Esophagus (tissue), 2 donors: ENCODE results near the gene LCNL1. TPM values are rescaled to one million over a fixed set of nuclear protein-coding genes. Genes with fewer than 3 reads are reported as not detected.
A peak's percentile ranks its signal among the peaks of the same experiment; 100 is the strongest.

Experiments
- H3K27ac ChIP-seq, 2 donors: one replicate each; pipeline ENCODE4 v1.5.1; 2013; ENCODE audit warnings: low read depth in 2 of 2, mild to moderate bottlenecking in 2 of 2, inconsistent platforms in 1 of 2, low read length in 1 of 2, moderate library complexity in 1 of 2
- H3K27me3 ChIP-seq, 2 donors: one replicate each; pipeline ENCODE4 v1.6.1; 2013; ENCODE audit warnings: low read length in 2 of 2, control low read depth in 1 of 2, mild to moderate bottlenecking in 1 of 2; ENCODE audit not compliant: insufficient read depth in 2 of 2, control insufficient read depth in 1 of 2
- H3K36me3 ChIP-seq, 2 donors: one replicate each; pipeline ENCODE4 v1.6.1; 2013; ENCODE audit warnings: low read length in 1 of 2; ENCODE audit not compliant: control insufficient read depth in 2 of 2, insufficient read depth in 2 of 2
- H3K4me1 ChIP-seq, 2 donors: one replicate each; pipeline ENCODE4 v1.6.1; 2013; ENCODE audit warnings: low read length in 1 of 2; ENCODE audit not compliant: control insufficient read depth in 2 of 2, insufficient read depth in 2 of 2
- H3K4me3 ChIP-seq, 2 donors: one replicate each; pipeline ENCODE4 v1.5.1; 2013; ENCODE audit warnings: low read length in 2 of 2, mild to moderate bottlenecking in 2 of 2, low read depth in 1 of 2, moderate library complexity in 1 of 2
- H3K9me3 ChIP-seq, 2 donors: one replicate each; pipeline ENCODE4 v1.6.1; 2013; ENCODE audit warnings: mild to moderate bottlenecking in 2 of 2, low read depth in 1 of 2, low read length in 1 of 2, moderate library complexity in 1 of 2; ENCODE audit not compliant: control insufficient read depth in 2 of 2, insufficient read depth in 1 of 2
- WGBS, 2 donors: extraction: QIAGEN DNeasy Blood & Tissue Kit; methylation state at CpG; one replicate each; pipeline ENCODE4 v1.1.7; 2013; 5-methylcytosine and 5-hydroxymethylcytosine counted together
- polyA plus RNA-seq, 2 donors: library from polyadenylated mRNA; stranded (reverse); fragments of 200-250 nt; gene quantifications; one replicate each; pipeline ENCODE4 v1.2.3, GENCODE V29; 2013
- donor health status: healthy with polysubstance abuse.
- donor health status: Bipolar disorder and iron deficiency.

LCNL1 gene
- polyA plus RNA-seq, 2 donors: 0.20 to 0.55 TPM

DNA sequence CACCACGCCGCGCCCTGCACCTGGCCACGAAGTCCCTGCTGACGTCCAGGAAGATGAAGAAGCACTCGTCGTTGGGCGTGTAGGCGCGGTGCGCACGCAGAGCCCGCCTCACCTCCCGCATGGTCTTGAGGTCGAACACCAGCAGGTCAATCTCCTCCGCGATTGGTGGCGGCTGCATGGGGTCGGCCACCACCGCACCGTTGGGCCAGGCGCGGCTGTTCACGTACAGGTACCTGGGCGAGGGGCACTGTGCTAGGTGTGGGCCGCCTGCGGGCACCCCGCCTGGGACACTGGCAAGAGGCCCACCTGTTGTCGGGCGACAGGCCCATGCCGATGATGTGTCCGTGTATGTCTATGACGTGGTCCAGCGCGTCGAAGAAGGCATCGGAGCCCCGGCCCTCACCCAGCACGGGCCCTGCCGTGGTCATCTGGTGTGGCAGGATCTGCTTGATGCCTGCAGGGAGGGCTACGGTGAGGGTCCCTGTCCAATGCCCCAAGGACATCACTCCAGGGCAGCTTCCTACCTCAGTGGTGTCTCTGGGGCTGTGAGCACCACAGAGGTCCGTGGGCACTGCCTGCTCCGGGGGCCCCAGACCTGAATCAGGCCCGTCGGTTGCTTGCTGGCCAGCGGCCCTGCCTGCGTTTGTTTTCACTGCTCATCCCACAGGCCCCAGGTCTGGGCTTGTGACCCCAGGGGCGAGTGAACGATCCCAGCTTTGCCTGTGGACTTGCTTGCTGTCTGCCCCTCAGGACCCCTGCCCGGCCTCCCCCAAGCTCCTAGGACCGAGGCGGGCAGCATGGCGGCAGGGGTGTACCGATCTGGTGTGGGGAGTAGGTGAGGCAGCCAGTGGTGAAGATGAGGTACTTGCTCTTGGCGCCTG lies 41.3 kb upstream of the LCNL1 start:
- no peak overlapping the region for H3K4me3 ChIP-seq
- no peaks in the 10 kb centered on the region for H3K27me3 ChIP-seq
- no peak overlapping the region for H3K27ac ChIP-seq
- 92% methylated on average over 55 of the region's 55 CpGs for WGBS, 2 donors
- no peaks in the 10 kb centered on the region for H3K9me3 ChIP-seq
- H3K4me1 ChIP-seq: peaks cover 8 to 12% of the 10 kb centered on the region in 2 donors
- peaks cover 16 to 51% of the 10 kb centered on the region in 2 donors for H3K36me3 ChIP-seq

DNA sequence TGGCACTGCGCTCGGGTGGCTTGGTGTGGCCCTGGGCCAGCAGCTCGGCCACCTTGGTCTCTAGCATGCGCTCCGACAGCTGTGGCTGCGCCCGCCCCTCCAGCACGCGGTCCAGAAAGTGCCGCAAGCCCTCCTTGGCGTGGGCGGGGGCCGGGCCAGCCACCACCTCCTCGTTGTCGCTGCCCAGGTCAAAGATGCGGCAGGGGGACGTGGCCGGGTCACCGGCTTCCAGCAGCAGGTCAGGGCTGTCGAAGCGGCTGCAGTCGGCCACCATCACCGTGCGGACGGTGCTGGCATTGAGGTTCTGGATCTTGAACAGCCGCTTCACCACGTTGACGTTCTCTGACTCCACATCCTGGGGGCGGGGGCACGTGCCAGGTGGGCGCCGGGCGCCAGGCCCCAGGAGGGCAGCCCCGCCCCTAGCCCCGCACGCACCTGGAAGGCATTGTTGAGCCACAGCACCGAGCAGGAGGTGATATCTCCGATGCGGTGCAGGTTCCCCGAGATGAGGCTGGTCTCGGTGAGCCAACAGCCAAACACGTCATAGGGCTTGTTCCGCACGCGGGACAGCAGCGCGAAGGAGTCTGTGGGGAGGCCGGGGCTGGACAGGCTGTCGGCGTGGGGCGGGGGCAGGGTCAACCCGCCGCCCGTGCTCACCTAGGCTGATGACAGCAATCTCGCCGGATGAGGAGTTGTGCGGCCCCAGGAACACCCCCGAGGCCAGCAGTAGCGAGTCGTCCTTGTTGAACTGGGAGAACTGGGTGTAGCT lies 40.5 kb upstream of the LCNL1 start:
- Histone ChIP-seq H3K9me3 (no peaks in the 10 kb centered on the region), H3K36me3 (peaks cover 16 to 51% of the 10 kb centered on the region in 2 donors), H3K4me3 (no peak overlapping the region), H3K27me3 (no peaks in the 10 kb centered on the region), H3K4me1 (peaks cover 8 to 12% of the 10 kb centered on the region in 2 donors), H3K27ac (no peak overlapping the region)
- WGBS, 2 donors: 91 to 92% methylated on average over 55 to 60 of the region's 60 CpGs

DNA sequence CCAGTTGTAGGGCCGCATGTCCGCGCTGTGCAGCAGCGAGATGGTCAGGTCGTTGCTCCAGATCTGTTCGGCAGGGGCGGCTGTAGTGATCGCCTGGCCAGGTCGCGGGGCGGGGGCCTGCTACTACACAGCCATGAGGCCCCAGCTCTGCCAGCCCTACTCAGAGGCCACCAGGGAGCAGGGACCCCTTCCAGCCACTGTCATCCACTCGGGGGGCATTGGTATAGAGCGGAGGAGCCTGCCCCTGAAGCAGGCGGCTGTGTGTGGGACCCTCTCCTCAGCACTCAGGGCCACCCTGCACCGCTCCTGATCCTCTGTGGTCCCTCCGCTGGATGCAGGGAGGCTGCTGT lies 39.9 kb upstream of the LCNL1 start:
- 92 to 95% methylated on average over 16 of the region's 16 CpGs for WGBS, 2 donors
- Histone ChIP-seq H3K4me1 (peaks cover 8 to 12% of the 10 kb centered on the region in 2 donors), H3K27ac (no peak overlapping the region), H3K4me3 (peak overlapping the region; percentile 81 to 94), H3K27me3 (no peaks in the 10 kb centered on the region), H3K36me3 (peaks cover 13 to 45% of the 10 kb centered on the region in 2 donors), H3K9me3 (no peaks in the 10 kb centered on the region)

DNA sequence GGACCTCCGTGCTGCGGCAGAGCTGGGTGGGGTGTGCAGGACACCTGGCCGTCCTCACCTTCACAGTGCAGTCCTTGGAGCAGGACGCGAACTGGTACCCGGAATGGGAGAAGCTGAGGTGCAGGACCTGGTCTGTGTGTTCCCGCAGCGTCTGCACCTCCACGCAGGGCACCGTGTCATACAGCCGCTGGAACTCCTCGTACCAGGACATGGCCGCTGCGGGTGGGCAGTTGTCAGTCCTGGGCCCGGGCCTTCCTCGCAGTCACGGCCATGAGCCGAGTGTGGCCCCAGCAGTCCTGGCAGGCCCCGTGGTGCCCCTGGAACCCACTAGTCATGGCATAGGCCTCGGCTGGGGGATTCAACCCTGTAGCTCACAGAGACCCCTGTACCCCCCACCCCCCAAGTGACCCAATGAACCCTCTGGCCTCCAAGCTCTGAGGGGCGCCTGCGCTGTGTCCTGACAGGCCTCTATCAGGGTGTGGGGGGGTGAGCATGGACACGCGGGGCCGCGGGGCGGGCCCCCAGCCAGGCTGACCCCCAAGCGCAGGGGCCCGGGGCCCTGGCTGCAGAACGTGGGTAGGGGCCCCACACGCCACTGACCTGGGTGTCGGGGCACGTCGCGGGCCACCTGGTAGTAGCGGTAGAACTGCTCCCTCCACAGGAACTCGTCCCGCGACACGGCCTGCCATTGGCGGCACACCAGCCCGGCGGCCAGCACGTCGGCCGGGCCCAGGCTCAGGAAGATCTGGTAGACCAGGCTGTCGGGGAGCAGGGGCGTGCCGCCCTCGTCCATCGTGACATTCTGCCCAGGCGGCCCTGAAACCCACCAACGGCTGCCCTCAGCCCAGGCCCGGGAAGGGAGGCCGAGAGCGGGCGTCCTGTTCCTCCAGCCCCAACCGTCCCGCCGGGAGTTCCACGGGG lies 39.2 kb upstream of the LCNL1 start:
- Histone ChIP-seq H3K27ac (peak overlapping the region; percentile 84 to 89), H3K4me1 (peaks cover 8 to 15% of the 10 kb centered on the region in 2 donors), H3K36me3 (peaks cover 13 to 42% of the 10 kb centered on the region in 2 donors), H3K27me3 (no peaks in the 10 kb centered on the region), H3K4me3 (peak overlapping the region; percentile 81 to 94), H3K9me3 (no peaks in the 10 kb centered on the region)
- WGBS, 2 donors: 15 to 16% methylated on average over 57 to 61 of the region's 61 CpGs

DNA sequence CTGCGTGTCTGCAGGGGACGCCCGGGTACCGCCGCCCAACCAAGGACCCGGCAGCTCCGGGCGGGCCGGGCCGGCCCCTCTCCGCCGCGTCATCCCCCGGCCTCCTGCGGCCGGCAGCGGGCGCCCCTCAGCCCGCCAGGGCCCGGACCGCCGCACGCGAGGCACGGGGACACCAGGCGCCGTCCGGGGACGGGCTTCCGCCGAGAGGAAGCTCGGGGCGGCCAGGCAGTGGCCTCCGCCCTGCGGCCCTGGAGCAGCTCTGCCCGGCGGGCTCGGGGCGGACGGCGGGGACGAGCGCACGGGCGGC lies 38.6 kb upstream of the LCNL1 start:
- H3K27me3 ChIP-seq: no peaks in the 10 kb centered on the region
- H3K4me1 ChIP-seq: peaks cover 9 to 15% of the 10 kb centered on the region in 2 donors
- H3K4me3 ChIP-seq: peak overlapping the region; percentile 81 to 94
- peak overlapping the region; percentile 84 to 89 for H3K27ac ChIP-seq
- WGBS, 2 donors: 0 to 1% methylated on average over 27 to 45 of the region's 45 CpGs
- no peaks in the 10 kb centered on the region for H3K9me3 ChIP-seq
- H3K36me3 ChIP-seq: peaks cover 13 to 42% of the 10 kb centered on the region in 2 donors

DNA sequence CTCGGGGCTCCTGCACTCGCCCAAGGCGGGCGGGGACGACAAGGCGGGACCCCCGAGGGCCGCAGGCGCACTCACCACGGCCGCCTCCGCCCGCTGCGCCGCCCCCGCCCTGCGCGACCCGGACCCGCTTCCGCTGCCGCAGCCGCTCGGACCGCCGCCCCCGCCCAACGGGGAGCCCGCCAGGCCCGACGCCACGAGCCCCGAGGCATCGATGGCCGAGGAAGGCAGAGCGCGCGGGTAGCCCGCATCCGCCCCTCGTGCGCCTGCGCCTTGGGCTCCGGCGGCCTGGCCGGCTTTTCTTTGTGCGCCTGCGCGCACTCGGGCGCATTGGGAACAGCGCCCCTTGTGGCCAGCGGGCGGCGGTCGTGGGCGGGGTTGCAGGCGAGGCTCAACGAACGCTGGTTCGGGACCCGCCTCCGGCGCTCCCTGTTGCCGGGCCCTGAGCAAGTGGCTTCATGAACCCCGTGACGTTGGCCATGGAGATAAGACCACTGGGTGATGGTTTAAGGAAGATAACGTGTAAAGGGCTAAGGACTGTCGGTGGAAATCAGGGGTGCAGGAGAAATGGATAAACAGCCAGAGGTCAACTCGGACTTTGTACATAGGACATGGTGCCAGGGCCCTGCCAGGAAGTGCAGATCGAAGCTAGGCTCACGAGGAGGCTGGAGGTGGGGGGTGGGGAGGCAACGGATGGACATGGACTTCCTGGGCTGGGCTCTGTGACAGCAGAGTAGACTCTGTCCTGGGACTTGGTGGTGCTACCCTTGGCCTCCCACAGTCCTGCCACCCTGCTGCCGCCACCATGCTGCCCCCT lies 38.1 kb upstream of the LCNL1 start, which contains the start of the genes C8G and FBXW5:
TSS of gene C8G (plus strand) at position 725 of the 814 bp plus-strand sequence. CDS start at position 803, 78 bp downstream.
TSS of gene FBXW5 (minus strand) at position 220 of the 814 bp plus-strand sequence. CDS start 655 bp downstream, outside the sequence.
- Histone ChIP-seq H3K9me3 (no peaks in the 10 kb centered on the region), H3K27me3 (no peaks in the 10 kb centered on the region), H3K27ac (peak within 1 kb of the TSS; percentile 84 to 89), H3K4me1 (peaks cover 12 to 15% of the 10 kb centered on the region in 2 donors), H3K4me3 (peak within 1 kb of the TSS; percentile 81 to 94), H3K36me3 (peaks cover 12 to 36% of the 10 kb centered on the region in 2 donors)
- 5 to 6% methylated on average over 60 to 74 of the region's 74 CpGs for WGBS, 2 donors

DNA sequence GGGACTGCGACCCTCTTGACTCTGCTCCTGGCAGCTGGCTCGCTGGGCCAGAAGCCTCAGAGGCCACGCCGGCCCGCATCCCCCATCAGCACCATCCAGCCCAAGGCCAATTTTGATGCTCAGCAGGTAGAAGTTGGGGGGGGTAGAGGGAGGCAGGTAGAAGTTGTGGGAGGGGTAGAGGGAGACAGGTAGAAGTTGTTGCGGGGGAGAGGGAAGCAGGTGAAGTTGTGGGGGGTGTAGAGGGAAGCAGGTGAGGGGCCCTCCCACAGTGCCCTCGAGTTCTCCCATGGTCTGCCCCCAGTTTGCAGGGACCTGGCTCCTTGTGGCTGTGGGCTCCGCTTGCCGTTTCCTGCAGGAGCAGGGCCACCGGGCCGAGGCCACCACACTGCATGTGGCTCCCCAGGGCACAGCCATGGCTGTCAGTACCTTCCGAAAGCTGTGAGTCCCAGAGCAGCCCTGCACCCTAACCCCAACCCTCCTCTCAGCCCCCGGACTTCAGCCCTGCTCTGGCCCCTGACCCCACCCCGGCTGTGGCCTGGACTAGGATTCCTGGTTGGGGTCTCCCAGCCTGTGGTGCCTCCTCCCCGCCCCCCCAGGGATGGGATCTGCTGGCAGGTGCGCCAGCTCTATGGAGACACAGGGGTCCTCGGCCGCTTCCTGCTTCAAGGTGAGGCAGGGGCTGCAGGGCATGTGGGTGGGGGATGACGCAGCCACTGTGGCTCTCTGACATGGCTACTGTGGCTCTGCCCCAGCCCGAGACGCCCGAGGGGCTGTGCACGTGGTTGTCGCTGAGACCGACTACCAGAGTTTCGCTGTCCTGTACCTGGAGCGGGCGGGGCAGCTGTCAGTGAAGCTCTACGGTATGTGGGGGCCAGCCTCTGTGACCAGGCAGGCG lies 37.2 kb upstream of the LCNL1 start:
- H3K27me3 ChIP-seq: no peaks in the 10 kb centered on the region
- 79 to 80% methylated on average over 29 to 30 of the region's 30 CpGs for WGBS, 2 donors
- H3K9me3 ChIP-seq: no peaks in the 10 kb centered on the region
- H3K27ac ChIP-seq: no peak overlapping the region
- peaks cover 12 to 20% of the 10 kb centered on the region in 2 donors for H3K4me1 ChIP-seq
- H3K36me3 ChIP-seq: peaks cover 7 to 28% of the 10 kb centered on the region in 2 donors
- no peak overlapping the region for H3K4me3 ChIP-seq
